HG03354 (cell line): ENCODE data around the gene SPACA9.

Source experiments
- ATAC-seq: cut with Tn5 transposase; IDR thresholded peaks from one replicate; pipeline ENCODE4 v1.9.1; 2021; ENCODE audit warnings: mild to moderate bottlenecking; ENCODE audit not compliant: unreplicated experiment, poor library complexity, severe bottlenecking

SPACA9 gene

GRCh38 chr9:132927704-132928103, 49.0 kb downstream of the SPACA9 start:
- no peak for ATAC-seq

- no peak for ATAC-seq
Measured at GRCh38 chr9:132931178-132931735, 52.6 kb downstream of the SPACA9 start.

DNA sequence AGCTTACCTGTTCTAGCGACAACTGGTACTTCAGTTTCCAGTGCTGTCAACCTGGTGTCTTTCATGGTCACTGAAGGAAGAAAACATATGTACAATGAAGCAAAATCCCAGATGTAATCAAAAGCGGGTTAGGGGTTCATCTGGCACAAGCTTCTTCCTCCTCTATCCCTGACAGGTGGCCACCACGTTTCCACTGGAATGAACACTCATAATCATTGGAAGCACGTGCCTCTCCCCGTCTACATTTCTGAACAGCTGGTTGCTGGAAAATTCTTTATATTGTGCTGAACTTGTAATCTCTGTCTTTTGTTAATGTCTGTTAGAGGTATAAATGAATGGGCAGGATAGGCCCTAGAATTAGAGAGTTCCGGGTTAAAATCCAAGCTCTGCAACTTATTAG, 56.3 kb downstream of the SPACA9 start:
- ATAC-seq = no peak

DNA sequence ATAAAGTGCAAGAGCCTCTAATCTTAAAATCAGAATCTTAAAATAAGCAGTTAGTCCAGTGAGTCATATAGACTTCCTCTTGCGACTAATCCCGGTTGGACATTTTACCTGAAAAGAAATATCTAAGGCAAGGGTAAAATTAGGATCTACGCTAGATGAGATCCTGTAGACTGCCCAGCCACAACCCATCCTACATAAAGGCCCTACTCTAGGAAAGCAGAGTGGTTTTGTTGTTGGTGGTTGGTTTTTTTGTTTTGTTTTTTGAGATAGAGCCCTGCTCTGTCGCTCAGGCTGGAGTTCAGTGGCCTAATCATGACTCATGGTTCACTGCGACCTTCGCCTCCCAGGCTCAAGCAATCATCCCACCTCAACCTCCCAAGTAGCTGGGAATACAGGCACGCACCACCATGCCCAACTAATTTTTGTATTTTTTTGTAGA, 58.8 kb downstream of the SPACA9 start:
- no peak for ATAC-seq

DNA sequence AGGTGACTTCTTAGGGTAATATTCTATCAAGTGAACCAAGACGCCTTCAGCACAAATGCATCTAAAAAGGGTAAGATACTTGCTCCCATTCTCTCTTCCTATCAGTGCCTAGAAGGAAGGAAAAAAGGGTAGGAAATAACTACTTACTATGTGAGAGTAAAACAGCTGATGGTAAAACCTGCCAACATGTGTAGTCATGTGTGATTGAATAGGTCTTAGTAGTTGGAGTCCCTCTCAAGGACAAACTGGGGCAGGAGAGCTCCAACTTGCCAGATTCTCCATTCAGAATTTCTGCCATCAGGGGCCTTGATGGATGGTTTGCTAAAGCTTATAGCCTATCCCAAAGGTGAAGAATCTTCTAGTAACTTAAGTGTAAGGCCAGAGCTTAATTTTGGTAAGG, 60.5 kb downstream of the SPACA9 start:
- ATAC-seq = no peak
